Measurements from ENCODE around the gene PRR22. TPM values are rescaled to one million over a fixed set of nuclear protein-coding genes. Genes with fewer than 3 reads are reported as not detected.

Gene PRR22
- total and polyA plus RNA-seq, 8 donors: 1.3 to 4.5 (median 2.0) TPM

- DNase-seq: peak in 1 of 4 donors; percentile 45
- ATAC-seq: peak; percentile 80
- H3K4me3 ChIP-seq: no peak overlapping the region
Observed at GRCh38 chr19:5774921-5775320, 9.6 kb downstream of the PRR22 start.

GRCh38 chr19:5773276-5773675 lies 11.3 kb downstream of the PRR22 start:
- no peaks in the 10 kb centered on the region for H3K9me3 ChIP-seq
- TF ChIP-seq CTCF (IDR thresholded peaks at IDR 0.05): no peak
- no peaks in the 10 kb centered on the region for H3K4me1 ChIP-seq
- no peak for ATAC-seq
- H3K27me3 ChIP-seq: peaks cover 0 to 12% of the 10 kb centered on the region in 2 donors
- H3K27ac ChIP-seq: no peak overlapping the region
- H3K4me3 ChIP-seq: no peak overlapping the region
- H3K36me3 ChIP-seq: no peaks in the 10 kb centered on the region
- no peak for DNase-seq
- intact Hi-C loops (cut with DNase I): no loop called here

More at GRCh38 chr19:5774921-5775320, 9.6 kb downstream of the PRR22 start:
- intact Hi-C loops (cut with DNase I): no loop called here
- Histone ChIP-seq H3K27ac (no peak overlapping the region), H3K27me3 (peaks cover 0 to 12% of the 10 kb centered on the region in 2 donors), H3K9me3 (no peaks in the 10 kb centered on the region), H3K4me1 (no peaks in the 10 kb centered on the region), H3K36me3 (no peaks in the 10 kb centered on the region)
- no peak for TF ChIP-seq CTCF (IDR thresholded peaks at IDR 0.05)

- Histone ChIP-seq H3K27ac (no peak overlapping the region), H3K27me3 (peaks cover 0 to 12% of the 10 kb centered on the region in 2 donors), H3K4me1 (no peaks in the 10 kb centered on the region), H3K9me3 (no peaks in the 10 kb centered on the region), H3K36me3 (no peaks in the 10 kb centered on the region), H3K4me3 (no peak overlapping the region)
- ATAC-seq: no peak
- no peak for DNase-seq
- intact Hi-C loops (cut with DNase I): no loop called here
- no peak for TF ChIP-seq CTCF (IDR thresholded peaks at IDR 0.05)
Observed at GRCh38 chr19:5772416-5772815, 12.1 kb downstream of the PRR22 start.

- no peak for ATAC-seq
- intact Hi-C loops (cut with DNase I): no loop called here
- H3K4me1 ChIP-seq: no peaks in the 10 kb centered on the region
Observed at GRCh38 chr19:5767949-5768348, 16.6 kb downstream of the PRR22 start.

GRCh38 chr19:5765220-5765619 lies 19.3 kb downstream of the PRR22 start:
- Histone ChIP-seq H3K27ac (no peak overlapping the region), H3K4me3 (no peak overlapping the region), H3K36me3 (no peaks in the 10 kb centered on the region), H3K9me3 (no peaks in the 10 kb centered on the region), H3K4me1 (no peaks in the 10 kb centered on the region), H3K27me3 (peaks cover 0 to 7% of the 10 kb centered on the region in 2 donors)
- TF ChIP-seq CTCF (IDR thresholded peaks at IDR 0.05): no peak
- DNase-seq (no peak), ATAC-seq (no peak)
- intact Hi-C loops (cut with DNase I): no loop called here

More at GRCh38 chr19:5767949-5768348, 16.6 kb downstream of the PRR22 start:
- Histone ChIP-seq H3K9me3 (no peaks in the 10 kb centered on the region), H3K36me3 (no peaks in the 10 kb centered on the region), H3K27ac (no peak overlapping the region), H3K4me3 (no peak overlapping the region), H3K27me3 (peaks cover 0 to 6% of the 10 kb centered on the region in 2 donors)
- TF ChIP-seq CTCF (IDR thresholded peaks at IDR 0.05): no peak
- no peak for DNase-seq

Data from left lung (tissue), 10 donors.